H1 (cell line): Measurements from ENCODE around the gene MYBPH. TPM values are rescaled to one million over a fixed set of nuclear protein-coding genes. Genes with fewer than 3 reads are reported as not detected.

Experiments
- CBX8 ChIP-seq: fragments of 300-800, 300-1000 bp; sonication (generic); IDR thresholded peaks from 2 replicates; pipeline ENCODE4 v1.7.1; 2016; ENCODE audit warnings: low read depth, low read length, borderline replicate concordance
- KDM4A ChIP-seq: IDR thresholded peaks from one replicate; pipeline ENCODE4 v1.7.1; 2012; ENCODE audit warnings: low read depth, mild to moderate bottlenecking, moderate library complexity, low read length, inconsistent platforms; ENCODE audit not compliant: severe bottlenecking
- POU5F1 ChIP-seq: IDR thresholded peaks from 2 replicates; pipeline ENCODE4 v1.6.1; 2011; ENCODE audit warnings: low read depth, mild to moderate bottlenecking, low read length, moderate library complexity
- SRF ChIP-seq: IDR thresholded peaks from 2 replicates; pipeline ENCODE4 v1.6.1; 2011; ENCODE audit warnings: mild to moderate bottlenecking, low read depth, low read length, moderate library complexity
- YY1 ChIP-seq: IDR thresholded peaks from 2 replicates; pipeline ENCODE4 v1.6.1; 2011; ENCODE audit warnings: low read depth, mild to moderate bottlenecking, low read length
- polyA plus RNA-seq, 7 experiments: library from polyadenylated mRNA; depleted of rRNA in 3 of 7; stranded (reverse) in 5 of 7; unstranded in 2 of 7; fragments of >200 nt in 5 of 7; fragments of 200-250 nt in 2 of 7; gene quantifications; 1 replicate in 5 of 7; 2 replicates in 1 of 7; 4 replicates in 1 of 7; pipeline versions ENCODE4 v1.2.1 to v1.2.3, GENCODE V29; 2011 to 2013; ENCODE audit warnings: missing spikeins in 2 of 7, mixed read lengths in 2 of 7
- total RNA-seq: library from RNA; stranded (reverse); fragmentation: NEBNext Ultra II Directional; extraction: Animal tissue kit (Norgen Biotek cat#: 25700); gene quantifications from 2 replicates; pipeline ENCODE4 v1.2.1, GENCODE V29; 2021

The MYBPH gene
- total and polyA plus RNA-seq, 2 of the 8 experiments (the other 6 are each of a cell fraction or from before 2014, with no cell fraction given) = not detected

DNA sequence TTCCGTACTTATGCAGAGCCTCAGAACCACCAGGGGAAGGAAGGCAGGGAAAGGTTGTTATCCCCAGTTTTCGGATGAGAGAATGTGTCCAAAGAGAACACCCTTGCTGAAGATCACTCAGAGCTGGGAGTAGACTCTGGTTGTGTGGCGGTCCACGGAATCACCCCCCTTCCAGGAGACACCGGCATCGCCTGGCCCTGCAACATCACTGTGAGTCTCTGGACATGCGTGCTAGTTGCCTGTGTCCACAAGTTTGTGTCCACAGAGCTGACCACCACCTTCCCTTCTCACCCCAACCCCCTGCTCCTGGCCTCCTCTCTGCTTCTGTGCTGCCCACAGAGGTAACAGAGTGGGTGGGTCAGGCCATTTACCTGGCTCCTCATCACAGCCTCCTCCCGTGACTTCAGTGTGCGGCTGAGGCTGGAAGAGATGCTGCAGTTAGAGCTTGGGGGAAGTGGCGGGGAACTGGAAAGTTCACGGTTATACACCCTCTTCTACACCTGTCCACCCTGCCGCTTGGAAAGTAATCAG, 7.3 kb downstream of the MYBPH start (continued):
- TF ChIP-seq YY1 = no peak
- TF ChIP-seq POU5F1 = no peak
- TF ChIP-seq CBX8 = no peak
- TF ChIP-seq SRF = no peak
- TF ChIP-seq KDM4A = no peak
